Fibroblast of pulmonary artery (primary cell): ENCODE results near the gene HOXB4.

Source experiments
- DNase-seq: peaks from one replicate; pipeline ENCODE4 v3.0.0-alpha.2; 2010; ENCODE audit warnings: low read depth
- H3K4me3 ChIP-seq: replicated peaks from 2 replicates; pipeline ENCODE4 v1.5.1; 2011; ENCODE audit warnings: low read depth, mild to moderate bottlenecking, control low read depth, low read length, moderate library complexity
- TF ChIP-seq, protein P1 (sequence below): IDR thresholded peaks from 2 replicates; pipeline ENCODE4 v1.5.1; 2011; ENCODE audit warnings: mild to moderate bottlenecking, control low read depth, low read length, inconsistent platforms; ENCODE audit errors: missing control alignments

Gene HOXB4

DNA sequence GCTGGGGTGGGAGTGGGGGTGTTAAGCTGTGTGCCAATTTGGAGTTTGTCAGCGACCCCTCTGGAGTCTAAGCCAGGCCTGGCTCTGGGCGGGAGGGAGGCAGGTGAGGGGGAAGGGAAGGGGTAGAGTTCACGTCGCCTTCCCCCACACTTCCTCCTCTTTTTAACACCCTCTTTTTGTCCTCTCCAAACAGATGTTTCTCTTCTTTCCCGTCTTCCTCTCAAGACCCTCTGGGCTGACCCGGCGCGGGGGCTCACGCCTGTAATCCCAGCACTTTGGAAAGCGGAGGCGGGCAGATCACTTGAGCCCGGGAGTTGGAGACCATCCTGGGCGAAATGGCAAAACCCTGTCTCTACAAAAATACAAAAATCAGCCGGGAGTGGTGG is 50.6 kb downstream of the HOXB4 start:
- H3K4me3 ChIP-seq = no peak overlapping the region
- TF ChIP-seq, protein P1, sequence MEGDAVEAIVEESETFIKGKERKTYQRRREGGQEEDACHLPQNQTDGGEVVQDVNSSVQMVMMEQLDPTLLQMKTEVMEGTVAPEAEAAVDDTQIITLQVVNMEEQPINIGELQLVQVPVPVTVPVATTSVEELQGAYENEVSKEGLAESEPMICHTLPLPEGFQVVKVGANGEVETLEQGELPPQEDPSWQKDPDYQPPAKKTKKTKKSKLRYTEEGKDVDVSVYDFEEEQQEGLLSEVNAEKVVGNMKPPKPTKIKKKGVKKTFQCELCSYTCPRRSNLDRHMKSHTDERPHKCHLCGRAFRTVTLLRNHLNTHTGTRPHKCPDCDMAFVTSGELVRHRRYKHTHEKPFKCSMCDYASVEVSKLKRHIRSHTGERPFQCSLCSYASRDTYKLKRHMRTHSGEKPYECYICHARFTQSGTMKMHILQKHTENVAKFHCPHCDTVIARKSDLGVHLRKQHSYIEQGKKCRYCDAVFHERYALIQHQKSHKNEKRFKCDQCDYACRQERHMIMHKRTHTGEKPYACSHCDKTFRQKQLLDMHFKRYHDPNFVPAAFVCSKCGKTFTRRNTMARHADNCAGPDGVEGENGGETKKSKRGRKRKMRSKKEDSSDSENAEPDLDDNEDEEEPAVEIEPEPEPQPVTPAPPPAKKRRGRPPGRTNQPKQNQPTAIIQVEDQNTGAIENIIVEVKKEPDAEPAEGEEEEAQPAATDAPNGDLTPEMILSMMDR = no peak
- DNase-seq = no peak

DNA sequence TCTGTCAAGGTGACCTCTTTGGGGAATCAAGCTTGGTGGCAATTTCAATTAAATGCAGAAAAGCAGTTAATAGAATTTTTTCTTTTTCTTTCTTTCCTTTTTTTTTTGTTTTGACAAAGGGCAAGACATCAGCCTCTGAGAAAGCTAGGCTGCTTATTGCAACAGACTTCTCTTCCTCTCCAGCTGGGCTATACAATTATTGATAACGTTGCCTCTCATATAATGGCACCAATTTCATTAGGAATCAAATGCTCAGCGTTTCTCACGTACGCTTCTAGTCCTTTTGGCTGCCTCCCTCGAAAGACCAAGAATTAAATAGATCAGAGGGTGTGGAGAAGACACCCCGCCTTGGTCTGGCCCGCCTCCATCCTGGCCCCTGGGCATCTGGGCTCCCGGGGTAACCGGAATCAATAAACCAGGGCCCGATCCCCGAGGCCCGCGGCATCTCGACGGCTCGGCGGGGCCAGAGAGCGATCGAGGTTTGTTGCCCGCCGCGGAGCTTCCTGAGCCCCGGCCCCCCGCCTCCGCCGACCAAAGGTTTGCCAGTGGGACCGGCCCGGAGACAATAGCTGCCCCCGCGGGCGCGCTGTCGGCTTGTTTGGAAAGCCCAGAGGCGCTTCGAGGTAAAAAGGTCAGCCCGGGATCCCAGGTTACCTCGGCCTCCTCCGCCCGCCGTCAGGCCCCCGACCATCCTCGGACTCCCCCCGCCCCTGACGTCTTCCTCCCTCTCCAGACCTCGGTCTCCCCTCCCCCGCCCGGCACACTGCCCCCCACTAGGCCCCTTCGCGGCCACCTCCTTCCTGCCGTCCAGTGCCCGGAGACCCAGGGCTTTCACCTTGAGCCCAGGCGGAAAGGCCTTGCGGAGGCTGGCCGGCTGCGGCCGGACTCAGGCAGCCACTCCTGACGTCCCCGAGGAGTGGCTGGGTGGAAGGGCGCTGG is 51.3 kb downstream of the HOXB4 start:
- H3K4me3 ChIP-seq = no peak overlapping the region
- TF ChIP-seq, protein P1 = no peak
- DNase-seq = no peak
